ENCODE data around the gene ACTL6A. TPM values are rescaled to one million over a fixed set of nuclear protein-coding genes. Genes with fewer than 3 reads are reported as not detected.

Gene ACTL6A
- total RNA-seq, 1 donor from 2014 or later: 155 TPM

DNA sequence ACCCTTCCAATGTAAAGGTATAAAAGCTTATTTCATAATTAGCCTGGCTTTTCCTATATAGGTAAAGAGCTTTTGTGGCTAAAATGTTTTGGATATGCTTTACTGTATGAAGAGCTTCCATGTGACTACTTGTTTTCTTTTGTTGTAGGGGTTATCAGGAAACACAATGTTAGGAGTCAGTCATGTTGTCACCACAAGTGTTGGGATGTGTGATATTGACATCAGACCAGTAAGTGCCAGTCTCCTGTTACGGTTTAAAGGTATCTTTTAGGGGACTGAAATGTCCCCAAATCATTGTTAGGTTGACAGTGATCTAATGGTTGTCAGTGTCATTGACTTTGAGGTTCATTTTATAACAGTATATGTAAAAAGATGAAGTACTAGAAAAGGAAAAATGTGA lies 18.3 kb downstream of the ACTL6A start:
- no peaks in the 10 kb centered on the region for H3K9me3 ChIP-seq (ENCODE audit: low read depth)
- Mint-ChIP-seq H3K4me3 (no peak overlapping the region), H3K36me3 (peaks cover 21% of the 10 kb centered on the region), H3K27ac (no peak overlapping the region), H3K27me3 (ENCODE audit: insufficient read depth, low read depth) (no peaks in the 10 kb centered on the region), H3K9me3 (no peaks in the 10 kb centered on the region), H3K4me1 (no peaks in the 10 kb centered on the region)
- no peaks in the 10 kb centered on the region for H3K4me1 ChIP-seq
- H3K4me3 ChIP-seq: no peak overlapping the region
- H3K27ac ChIP-seq: no peak overlapping the region
- no peak for DNase-seq (ENCODE audit: low spot score)
- H3K27me3 ChIP-seq: no peaks in the 10 kb centered on the region
- no peak for TF ChIP-seq CTCF (IDR thresholded peaks at IDR 0.05)
- no peak overlapping the region for H2AFZ ChIP-seq (replicated peaks)
- H3K9ac ChIP-seq: no peak overlapping the region
- H3K79me2 ChIP-seq (ENCODE audit: low read depth): no peaks in the 10 kb centered on the region
- no peaks in the 10 kb centered on the region for H4K20me1 ChIP-seq (ENCODE audit: low read depth)
- peaks cover 29% of the 10 kb centered on the region for H3F3A ChIP-seq (ENCODE audit: low read depth)
- H3K4me2 ChIP-seq: no peak overlapping the region
- peaks cover 35% of the 10 kb centered on the region for H3K36me3 ChIP-seq

DNA sequence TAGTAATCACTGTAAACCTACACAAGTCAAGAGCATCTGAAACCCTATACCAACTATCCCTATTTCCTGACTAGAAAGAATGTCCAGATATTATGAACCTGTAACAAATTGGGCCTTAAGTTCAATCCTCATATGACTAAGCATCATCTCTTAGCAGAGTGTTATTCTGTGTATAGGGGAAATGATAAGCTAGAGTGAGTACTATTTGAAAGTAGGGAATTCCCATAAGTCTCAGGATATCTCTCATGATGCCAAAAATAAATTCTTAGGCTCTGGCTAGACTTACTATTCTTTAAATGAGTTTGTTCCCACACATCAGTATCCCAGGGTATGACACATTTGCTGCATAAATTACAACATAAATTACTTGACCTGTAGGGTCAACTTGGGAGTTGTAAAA lies 26.4 kb downstream of the ACTL6A start:
- Histone ChIP-seq H3K79me2 (ENCODE audit: low read depth) (no peaks in the 10 kb centered on the region), H3K27ac (no peak overlapping the region), H4K20me1 (ENCODE audit: low read depth) (no peaks in the 10 kb centered on the region), H2AFZ (replicated peaks) (no peak overlapping the region), H3K9ac (no peak overlapping the region), H3K9me3 (ENCODE audit: low read depth) (no peaks in the 10 kb centered on the region), H3K4me3 (no peak overlapping the region), H3K27me3 (no peaks in the 10 kb centered on the region), H3K36me3 (peaks cover 36% of the 10 kb centered on the region), H3K4me2 (no peak overlapping the region), H3F3A (ENCODE audit: low read depth) (peaks cover 57% of the 10 kb centered on the region), H3K4me1 (no peaks in the 10 kb centered on the region)
- DNase-seq (ENCODE audit: low spot score): no peak
- H3K4me1 Mint-ChIP-seq: no peaks in the 10 kb centered on the region
- H3K9me3 Mint-ChIP-seq: no peaks in the 10 kb centered on the region
- H3K27ac Mint-ChIP-seq: no peak overlapping the region
- no peak overlapping the region for H3K4me3 Mint-ChIP-seq
- H3K36me3 Mint-ChIP-seq: peaks cover 10% of the 10 kb centered on the region
- H3K27me3 Mint-ChIP-seq (ENCODE audit: insufficient read depth, low read depth): no peaks in the 10 kb centered on the region
- TF ChIP-seq CTCF (IDR thresholded peaks at IDR 0.05): no peak
- TF ChIP-seq EZH2phosphoT487 (IDR thresholded peaks at IDR 0.05): no peak
- no peak for TF ChIP-seq EZH2 (IDR thresholded peaks at IDR 0.05)

GRCh38 chr3:179590669-179591068 lies 27.9 kb downstream of the ACTL6A start:
- no peaks in the 10 kb centered on the region for H3K4me1 Mint-ChIP-seq
- no peak overlapping the region for H3K4me2 ChIP-seq
- no peak overlapping the region for H3K27ac ChIP-seq
- H4K20me1 ChIP-seq (ENCODE audit: low read depth): no peaks in the 10 kb centered on the region
- no peaks in the 10 kb centered on the region for H3K9me3 Mint-ChIP-seq
- TF ChIP-seq EZH2phosphoT487 (IDR thresholded peaks at IDR 0.05): no peak
- no peak for TF ChIP-seq EZH2 (IDR thresholded peaks at IDR 0.05)
- H3K36me3 ChIP-seq: peaks cover 37% of the 10 kb centered on the region
- H3K9me3 ChIP-seq (ENCODE audit: low read depth): no peaks in the 10 kb centered on the region
- H3K4me3 ChIP-seq: no peak overlapping the region
- H3F3A ChIP-seq (ENCODE audit: low read depth): peaks cover 49% of the 10 kb centered on the region
- H3K27ac Mint-ChIP-seq: no peak overlapping the region
- no peak for DNase-seq (ENCODE audit: low spot score)
- H2AFZ ChIP-seq (replicated peaks): no peak overlapping the region
- H3K9ac ChIP-seq: no peak overlapping the region
- H3K4me1 ChIP-seq: no peaks in the 10 kb centered on the region
- H3K79me2 ChIP-seq (ENCODE audit: low read depth): no peaks in the 10 kb centered on the region
- no peaks in the 10 kb centered on the region for H3K27me3 ChIP-seq
- H3K27me3 Mint-ChIP-seq (ENCODE audit: insufficient read depth, low read depth): no peaks in the 10 kb centered on the region
- H3K36me3 Mint-ChIP-seq: peaks cover 9% of the 10 kb centered on the region
- H3K4me3 Mint-ChIP-seq: no peak overlapping the region

- H3K79me2 ChIP-seq (ENCODE audit: low read depth): no peaks in the 10 kb centered on the region
- Mint-ChIP-seq H3K4me3 (no peak overlapping the region), H3K27me3 (ENCODE audit: insufficient read depth, low read depth) (no peaks in the 10 kb centered on the region), H3K27ac (no peak overlapping the region), H3K9me3 (no peaks in the 10 kb centered on the region), H3K36me3 (peaks cover 8% of the 10 kb centered on the region), H3K4me1 (no peaks in the 10 kb centered on the region)
- H3K4me1 ChIP-seq: no peaks in the 10 kb centered on the region
- no peak overlapping the region for H3K4me2 ChIP-seq
- H3K4me3 ChIP-seq: no peak overlapping the region
- peaks cover 45% of the 10 kb centered on the region for H3F3A ChIP-seq (ENCODE audit: low read depth)
- H3K9me3 ChIP-seq (ENCODE audit: low read depth): no peaks in the 10 kb centered on the region
- TF ChIP-seq EZH2 (IDR thresholded peaks at IDR 0.05) (no peak), EZH2phosphoT487 (IDR thresholded peaks at IDR 0.05) (no peak), CTCF (IDR thresholded peaks at IDR 0.05) (no peak)
- no peak overlapping the region for H3K9ac ChIP-seq
- H3K27me3 ChIP-seq: no peaks in the 10 kb centered on the region
- no peak overlapping the region for H3K27ac ChIP-seq
- H3K36me3 ChIP-seq: peaks cover 41% of the 10 kb centered on the region
- H2AFZ ChIP-seq (replicated peaks): no peak overlapping the region
- no peaks in the 10 kb centered on the region for H4K20me1 ChIP-seq (ENCODE audit: low read depth)
- no peak for DNase-seq (ENCODE audit: low spot score)
These were observed 28.6 kb downstream of the ACTL6A start for GRCh38 chr3:179591313-179591712.
